NCI-H524 treated with DMSO at 0.1 percent for 48 hours (cell line): Measurements from ENCODE around the gene RHOH.

Experiments
- DNase-seq: peaks from one replicate; lab custom pipeline; 2025; lab: John Stamatoyannopoulos, UW

The RHOH gene

GRCh38 chr4:40295572-40295971 lies 98.7 kb downstream of the RHOH start:
- DNase-seq: no peak
